Measurements from ENCODE around the gene EMX1.
A peak's percentile ranks its signal among the peaks of the same experiment; 100 is the strongest.

EMX1 gene

GRCh38 chr2:72958542-72959385 is 41.4 kb downstream of the EMX1 start:
- no peak for DNase-seq (ENCODE audit: low read depth)

GRCh38 chr2:72959554-72959953 is 42.2 kb downstream of the EMX1 start:
- no peak for DNase-seq (ENCODE audit: low read depth)

- no peak for DNase-seq (ENCODE audit: low read depth)
Observed at GRCh38 chr2:72959995-72960981, 43.0 kb downstream of the EMX1 start.

- no peak for DNase-seq (ENCODE audit: low read depth)
Observed at GRCh38 chr2:72961036-72961720, 43.9 kb downstream of the EMX1 start.

GRCh38 chr2:72961853-72962468 is 44.6 kb downstream of the EMX1 start:
- no peak for DNase-seq (ENCODE audit: low read depth)

GRCh38 chr2:72962911-72963310 is 45.6 kb downstream of the EMX1 start:
- DNase-seq (ENCODE audit: low read depth) = no peak

GRCh38 chr2:72963423-72964145 is 46.3 kb downstream of the EMX1 start:
- DNase-seq (ENCODE audit: low read depth) = no peak

GRCh38 chr2:72964146-72964525 is 46.8 kb downstream of the EMX1 start:
- DNase-seq (ENCODE audit: low read depth) = no peak

- DNase-seq (ENCODE audit: low read depth) = no peak
Observed at GRCh38 chr2:72965016-72965415, 47.7 kb downstream of the EMX1 start.

GRCh38 chr2:72965770-72966450 is 48.6 kb downstream of the EMX1 start:
- no peak for DNase-seq (ENCODE audit: low read depth)

GRCh38 chr2:72968286-72968685 is 51.0 kb downstream of the EMX1 start:
- DNase-seq (ENCODE audit: low read depth) = no peak

- DNase-seq (ENCODE audit: low read depth) = no peak
Observed at GRCh38 chr2:72969706-72970105, 52.4 kb downstream of the EMX1 start.

- DNase-seq (ENCODE audit: low read depth) = no peak
Observed at GRCh38 chr2:72971036-72971435, 53.7 kb downstream of the EMX1 start.

- DNase-seq (ENCODE audit: low read depth) = no peak
Observed at GRCh38 chr2:72972352-72973136, 55.2 kb downstream of the EMX1 start.

- no peak for DNase-seq (ENCODE audit: low read depth)
Observed at GRCh38 chr2:72973137-72973535, 55.8 kb downstream of the EMX1 start.

- peak; percentile 21 for DNase-seq (ENCODE audit: low read depth)
Observed at GRCh38 chr2:72973566-72974435, 56.5 kb downstream of the EMX1 start.

- no peak for DNase-seq (ENCODE audit: low read depth)
Observed at GRCh38 chr2:72974436-72974754, 57.1 kb downstream of the EMX1 start.

GRCh38 chr2:72975017-72975416 is 57.7 kb downstream of the EMX1 start:
- no peak for DNase-seq (ENCODE audit: low read depth)

GRCh38 chr2:72979896-72980295 is 62.6 kb downstream of the EMX1 start:
- no peak for DNase-seq (ENCODE audit: low read depth)

Data from activated T-cell treated with anti-CD3 and anti-CD28 coated beads for 48 hours (primary cell).